Liver (tissue), 9 donors: Measurements from ENCODE around the gene ACTL10. TPM values are rescaled to one million over a fixed set of nuclear protein-coding genes. Genes with fewer than 3 reads are reported as not detected.

Source experiments
- DNase-seq: peaks from one replicate; pipeline ENCODE4 v3.0.0-alpha.2; 2017; ENCODE audit warnings: low spot score
- H3K27ac ChIP-seq, 2 donors: one replicate each; pipeline ENCODE4 v1.7.0; 2013; ENCODE audit warnings: inconsistent platforms in 2 of 2, low read length in 2 of 2, control low read depth in 1 of 2, low read depth in 1 of 2, mild to moderate bottlenecking in 1 of 2
- H3K27me3 ChIP-seq, 4 donors: one replicate each; pipeline versions ENCODE4 v1.6.1 to v1.7.0; 2013; ENCODE audit warnings: low read length in 3 of 4, inconsistent platforms in 1 of 4, mild to moderate bottlenecking in 1 of 4, moderate library complexity in 1 of 4; ENCODE audit not compliant: control insufficient read depth in 4 of 4, insufficient read depth in 4 of 4
- H3K36me3 ChIP-seq, 4 donors: one replicate each; pipeline versions ENCODE4 v1.6.1 to v1.7.0; 2013; ENCODE audit warnings: low read length in 3 of 4, mild to moderate bottlenecking in 3 of 4, low read depth in 1 of 4, moderate library complexity in 1 of 4; ENCODE audit not compliant: control insufficient read depth in 4 of 4, insufficient read depth in 3 of 4
- H3K4me1 ChIP-seq, 4 donors: one replicate each; pipeline versions ENCODE4 v1.6.1 to v1.7.0; 2013; ENCODE audit warnings: low read length in 3 of 4, mild to moderate bottlenecking in 3 of 4, moderate library complexity in 1 of 4; ENCODE audit not compliant: control insufficient read depth in 4 of 4, insufficient read depth in 4 of 4
- H3K4me3 ChIP-seq, 3 donors: one replicate each; pipeline versions ENCODE4 v1.6.1 to v1.7.0; 2013; ENCODE audit warnings: low read length in 3 of 3, control low read depth in 1 of 3, low read depth in 1 of 3, mild to moderate bottlenecking in 1 of 3
- H3K9ac ChIP-seq, 2 donors: one replicate each; pipeline ENCODE4 v1.7.0; 2013; ENCODE audit warnings: low read length in 2 of 2, mild to moderate bottlenecking in 2 of 2, moderate library complexity in 2 of 2, control low read depth in 1 of 2, low read depth in 1 of 2
- H3K9me3 ChIP-seq, 4 donors: one replicate each; pipeline versions ENCODE4 v1.6.1 to v1.7.0; 2013; ENCODE audit warnings: low read length in 3 of 4; ENCODE audit not compliant: control insufficient read depth in 4 of 4
- ATF3 ChIP-seq: IDR thresholded peaks from 2 replicates; pipeline ENCODE4 v1.6.1; 2016; ENCODE audit warnings: antibody characterized with exemption
- EGR1 ChIP-seq, 2 donors: IDR thresholded peaks; 2 replicates each; pipeline ENCODE4 v1.6.1; 2016 to 2018; ENCODE audit warnings: antibody characterized with exemption in 2 of 2, low read depth in 2 of 2
- FOXA1 ChIP-seq: IDR thresholded peaks from 2 replicates; pipeline ENCODE4 v1.6.1; 2016; ENCODE audit warnings: antibody characterized with exemption
- FOXA2 ChIP-seq: IDR thresholded peaks from 2 replicates; pipeline ENCODE4 v1.6.1; 2016; ENCODE audit warnings: antibody characterized with exemption
- GABPA ChIP-seq, 2 donors: IDR thresholded peaks in 1 of 2; conservative IDR thresholded peaks in 1 of 2; 2 replicates each; pipeline ENCODE4 v1.6.1; 2016; ENCODE audit warnings: antibody characterized with exemption in 2 of 2, mild to moderate bottlenecking in 1 of 2, moderate library complexity in 1 of 2
- HNF4A ChIP-seq, 2 donors: conservative IDR thresholded peaks; 2 replicates each; pipeline ENCODE4 v1.6.1; 2016; ENCODE audit warnings: antibody characterized with exemption in 2 of 2, mild to moderate bottlenecking in 2 of 2
- HNF4G ChIP-seq: IDR thresholded peaks from 2 replicates; pipeline ENCODE4 v1.6.1; 2016; ENCODE audit warnings: antibody characterized with exemption
- JUND ChIP-seq, 2 donors: IDR thresholded peaks; 2 replicates each; pipeline ENCODE4 v1.6.1; 2016; ENCODE audit warnings: antibody characterized with exemption in 2 of 2
- NR2F2 ChIP-seq: IDR thresholded peaks from 2 replicates; pipeline ENCODE4 v1.6.1; 2016; ENCODE audit warnings: antibody characterized with exemption
- RAD21 ChIP-seq, 2 donors: IDR thresholded peaks; 2 replicates each; pipeline ENCODE4 v1.6.1; 2016; ENCODE audit warnings: antibody characterized with exemption in 2 of 2, mild to moderate bottlenecking in 2 of 2
- REST ChIP-seq: IDR thresholded peaks from 2 replicates; pipeline ENCODE4 v1.6.1; 2016; ENCODE audit warnings: antibody characterized with exemption, mild to moderate bottlenecking
- RXRA ChIP-seq, 2 donors: IDR thresholded peaks; 2 replicates each; pipeline ENCODE4 v1.6.1; 2017 to 2018; ENCODE audit warnings: antibody characterized with exemption in 2 of 2, mild to moderate bottlenecking in 1 of 2
- SP1 ChIP-seq: IDR thresholded peaks from 2 replicates; pipeline ENCODE4 v1.6.1; 2018; ENCODE audit warnings: antibody characterized with exemption, mild to moderate bottlenecking
- TAF1 ChIP-seq: conservative IDR thresholded peaks from 2 replicates; pipeline ENCODE4 v1.6.1; 2016; ENCODE audit warnings: antibody characterized with exemption, mild to moderate bottlenecking
- YY1 ChIP-seq: IDR thresholded peaks from 2 replicates; pipeline ENCODE4 v1.6.1; 2016; ENCODE audit warnings: antibody characterized with exemption, mild to moderate bottlenecking
- WGBS: extraction: QIAGEN DNeasy Blood & Tissue Kit; methylation state at CpG from one replicate; pipeline ENCODE4 v1.1.7; 2013; 5-methylcytosine and 5-hydroxymethylcytosine counted together
- polyA plus RNA-seq, 2 donors: library from polyadenylated mRNA; stranded (reverse) in 1 of 2; unstranded in 1 of 2; fragments of 200-250 nt in 1 of 2; fragments of >200 nt in 1 of 2; fragmentation: Nextera tagmentation in 1 of 2; extraction: Ambion mirVana in 1 of 2; gene quantifications; one replicate each; pipeline versions ENCODE4 v1.2.1 to v1.2.3, GENCODE V29; 2013 to 2015
- total RNA-seq, 2 donors: library from RNA; depleted of rRNA; stranded (reverse); fragments of >200 nt; gene quantifications; one replicate each; pipeline ENCODE4 v1.2.3, GENCODE V29; 2014
- TF ChIP-seq, protein P1 (sequence below): IDR thresholded peaks from 2 replicates; pipeline ENCODE4 v1.6.1; 2016; ENCODE audit warnings: antibody characterized with exemption
- TF ChIP-seq, protein P2 (sequence below): IDR thresholded peaks from 2 replicates; pipeline ENCODE4 v1.6.1; 2016; ENCODE audit warnings: antibody characterized with exemption
- TF ChIP-seq, protein P3 (sequence below): fragments of 150-350 bp; IDR thresholded peaks from 2 replicates; pipeline ENCODE4 v1.5.1; 2017; ENCODE audit warnings: improper control_type of control experiment, low read depth, low read length; ENCODE audit not compliant: missing input control
- donor health status: healthy.
- donor health status: healthy.
- donor health status: healthy.
- donor health status: healthy.
- donor health status: healthy.

Gene ACTL10
- total and polyA plus RNA-seq, 4 donors: 0.10 to 0.50 (median 0.35) TPM

DNA sequence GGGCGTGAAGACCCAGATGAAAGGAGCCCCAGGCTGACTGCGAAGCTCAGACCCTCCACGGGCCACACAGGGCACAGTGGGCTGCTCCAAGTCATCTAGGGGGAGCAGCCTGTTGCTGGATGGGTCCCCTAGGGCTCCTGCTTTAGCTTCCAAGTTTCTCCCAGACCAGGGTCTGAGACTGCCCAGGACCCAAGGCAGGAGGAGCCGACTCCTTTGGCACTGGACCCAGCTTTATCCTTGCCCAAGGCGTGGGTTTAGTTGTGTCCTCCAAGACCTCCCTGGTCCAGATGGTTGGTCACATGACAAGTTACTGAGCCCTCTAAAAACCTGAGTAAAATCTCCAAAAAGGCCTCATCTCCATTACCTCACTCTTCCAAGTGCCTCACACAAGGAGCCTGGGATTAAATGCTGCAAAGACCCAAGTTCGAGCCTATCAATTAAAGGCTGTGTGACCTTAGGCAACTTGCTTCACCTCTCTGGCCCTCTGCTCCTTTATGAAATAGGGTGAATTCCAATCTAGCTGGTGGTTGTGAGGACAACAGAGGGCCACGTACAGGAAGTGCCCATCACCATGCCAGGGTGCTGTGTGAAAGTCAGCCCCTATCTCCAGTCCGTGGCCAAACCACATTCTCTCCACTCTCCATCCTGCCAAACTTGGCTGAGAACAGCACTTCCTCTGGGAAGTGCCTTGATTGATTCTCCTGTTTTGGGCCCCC lies 5.0 kb downstream of the ACTL10 start (continued):
- TF ChIP-seq ATF3 (no peak), TAF1 (no peak), YY1 (no peak), GABPA (IDR thresholded peaks at IDR 0.05 in 1 of 2, conservative IDR thresholded peaks at IDR 0.05 in 1 of 2) (no peak), HNF4G (no peak)
- TF ChIP-seq, protein P1, sequence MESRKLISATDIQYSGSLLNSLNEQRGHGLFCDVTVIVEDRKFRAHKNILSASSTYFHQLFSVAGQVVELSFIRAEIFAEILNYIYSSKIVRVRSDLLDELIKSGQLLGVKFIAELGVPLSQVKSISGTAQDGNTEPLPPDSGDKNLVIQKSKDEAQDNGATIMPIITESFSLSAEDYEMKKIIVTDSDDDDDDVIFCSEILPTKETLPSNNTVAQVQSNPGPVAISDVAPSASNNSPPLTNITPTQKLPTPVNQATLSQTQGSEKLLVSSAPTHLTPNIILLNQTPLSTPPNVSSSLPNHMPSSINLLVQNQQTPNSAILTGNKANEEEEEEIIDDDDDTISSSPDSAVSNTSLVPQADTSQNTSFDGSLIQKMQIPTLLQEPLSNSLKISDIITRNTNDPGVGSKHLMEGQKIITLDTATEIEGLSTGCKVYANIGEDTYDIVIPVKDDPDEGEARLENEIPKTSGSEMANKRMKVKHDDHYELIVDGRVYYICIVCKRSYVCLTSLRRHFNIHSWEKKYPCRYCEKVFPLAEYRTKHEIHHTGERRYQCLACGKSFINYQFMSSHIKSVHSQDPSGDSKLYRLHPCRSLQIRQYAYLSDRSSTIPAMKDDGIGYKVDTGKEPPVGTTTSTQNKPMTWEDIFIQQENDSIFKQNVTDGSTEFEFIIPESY: no peak

DNA sequence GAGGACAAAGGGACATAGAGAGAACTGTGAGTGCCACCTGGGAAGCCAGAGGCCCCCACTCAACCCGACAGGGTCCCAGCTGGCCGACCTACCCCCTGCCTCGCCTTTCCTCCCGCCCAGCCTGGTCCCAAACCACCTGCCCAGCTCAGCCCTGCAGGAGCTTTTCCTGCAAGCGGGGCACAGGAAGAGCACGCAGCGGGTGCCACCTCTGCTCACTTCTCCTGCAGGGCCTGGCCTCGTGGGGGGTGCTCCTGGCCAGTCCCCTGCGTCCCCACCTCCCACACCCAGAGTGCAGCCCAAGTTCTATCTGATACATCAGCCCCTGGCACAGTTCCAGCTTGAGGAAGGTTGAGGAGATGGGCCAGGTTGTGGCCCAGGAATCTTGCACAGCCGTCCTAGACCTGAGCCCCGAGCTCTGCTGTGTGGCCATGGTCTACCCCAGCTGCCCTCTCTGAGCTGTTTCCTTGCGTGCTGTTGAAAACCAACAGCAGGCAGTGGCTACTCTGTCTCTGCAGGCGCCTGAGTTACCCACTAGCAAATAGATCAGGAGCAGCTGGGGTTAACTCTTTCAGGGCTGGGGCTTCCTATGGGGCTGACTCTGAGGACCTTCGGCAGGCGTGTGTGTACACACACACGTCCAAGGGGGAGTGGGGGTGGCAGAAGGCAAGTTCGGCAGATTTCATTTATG lies 5.8 kb downstream of the ACTL10 start:
- Histone ChIP-seq H3K9me3 (no peaks in the 10 kb centered on the region), H3K9ac (no peak overlapping the region), H3K4me3 (no peak overlapping the region), H3K27me3 (no peaks in the 10 kb centered on the region), H3K4me1 (peaks cover 7 to 31% (median 15%) of the 10 kb centered on the region in 4 donors), H3K36me3 (peaks cover 0 to 4% (median 0%) of the 10 kb centered on the region in 4 donors), H3K27ac (no peak overlapping the region)
- DNase-seq: no peak
- 81% methylated on average over 17 of the region's 17 CpGs for WGBS
- TF ChIP-seq TAF1 (no peak), EGR1 (IDR thresholded peaks at IDR 0.05; ENCODE audit: low read depth in 2 of 2) (no peak), SP1 (no peak), NR2F2 (no peak), RAD21 (IDR thresholded peaks at IDR 0.05) (no peak), JUND (IDR thresholded peaks at IDR 0.05) (no peak), FOXA1 (no peak), ATF3 (no peak), HNF4A (conservative IDR thresholded peaks at IDR 0.05) (no peak), GABPA (IDR thresholded peaks at IDR 0.05 in 1 of 2, conservative IDR thresholded peaks at IDR 0.05 in 1 of 2) (no peak), FOXA2 (no peak), RXRA (IDR thresholded peaks at IDR 0.05) (no peak), HNF4G (no peak), REST (no peak), YY1 (no peak)
- TF ChIP-seq, protein P2, sequence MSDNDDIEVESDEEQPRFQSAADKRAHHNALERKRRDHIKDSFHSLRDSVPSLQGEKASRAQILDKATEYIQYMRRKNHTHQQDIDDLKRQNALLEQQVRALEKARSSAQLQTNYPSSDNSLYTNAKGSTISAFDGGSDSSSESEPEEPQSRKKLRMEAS: no peak
- TF ChIP-seq, protein P3, sequence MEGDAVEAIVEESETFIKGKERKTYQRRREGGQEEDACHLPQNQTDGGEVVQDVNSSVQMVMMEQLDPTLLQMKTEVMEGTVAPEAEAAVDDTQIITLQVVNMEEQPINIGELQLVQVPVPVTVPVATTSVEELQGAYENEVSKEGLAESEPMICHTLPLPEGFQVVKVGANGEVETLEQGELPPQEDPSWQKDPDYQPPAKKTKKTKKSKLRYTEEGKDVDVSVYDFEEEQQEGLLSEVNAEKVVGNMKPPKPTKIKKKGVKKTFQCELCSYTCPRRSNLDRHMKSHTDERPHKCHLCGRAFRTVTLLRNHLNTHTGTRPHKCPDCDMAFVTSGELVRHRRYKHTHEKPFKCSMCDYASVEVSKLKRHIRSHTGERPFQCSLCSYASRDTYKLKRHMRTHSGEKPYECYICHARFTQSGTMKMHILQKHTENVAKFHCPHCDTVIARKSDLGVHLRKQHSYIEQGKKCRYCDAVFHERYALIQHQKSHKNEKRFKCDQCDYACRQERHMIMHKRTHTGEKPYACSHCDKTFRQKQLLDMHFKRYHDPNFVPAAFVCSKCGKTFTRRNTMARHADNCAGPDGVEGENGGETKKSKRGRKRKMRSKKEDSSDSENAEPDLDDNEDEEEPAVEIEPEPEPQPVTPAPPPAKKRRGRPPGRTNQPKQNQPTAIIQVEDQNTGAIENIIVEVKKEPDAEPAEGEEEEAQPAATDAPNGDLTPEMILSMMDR: no peak
- TF ChIP-seq, protein P1: no peak
